ENCODE data around the gene ZFP90. TPM values are rescaled to one million over a fixed set of nuclear protein-coding genes. Genes with fewer than 3 reads are reported as not detected.
"Not testable (repeated sequence)": the region's sequence is repeated elsewhere in the genome, so short reads cannot be mapped to it uniquely, and the experiment has no call there.

Gene ZFP90
- total RNA-seq, 1 donor from 2014 or later, result 24.8 TPM

GRCh38 chr16:68519225-68519745, 19.8 kb upstream of the ZFP90 start:
- DNase-seq, result no peak

- DNase-seq, result peak; percentile 83
Measured at GRCh38 chr16:68520649-68521086, 18.4 kb upstream of the ZFP90 start.

DNA sequence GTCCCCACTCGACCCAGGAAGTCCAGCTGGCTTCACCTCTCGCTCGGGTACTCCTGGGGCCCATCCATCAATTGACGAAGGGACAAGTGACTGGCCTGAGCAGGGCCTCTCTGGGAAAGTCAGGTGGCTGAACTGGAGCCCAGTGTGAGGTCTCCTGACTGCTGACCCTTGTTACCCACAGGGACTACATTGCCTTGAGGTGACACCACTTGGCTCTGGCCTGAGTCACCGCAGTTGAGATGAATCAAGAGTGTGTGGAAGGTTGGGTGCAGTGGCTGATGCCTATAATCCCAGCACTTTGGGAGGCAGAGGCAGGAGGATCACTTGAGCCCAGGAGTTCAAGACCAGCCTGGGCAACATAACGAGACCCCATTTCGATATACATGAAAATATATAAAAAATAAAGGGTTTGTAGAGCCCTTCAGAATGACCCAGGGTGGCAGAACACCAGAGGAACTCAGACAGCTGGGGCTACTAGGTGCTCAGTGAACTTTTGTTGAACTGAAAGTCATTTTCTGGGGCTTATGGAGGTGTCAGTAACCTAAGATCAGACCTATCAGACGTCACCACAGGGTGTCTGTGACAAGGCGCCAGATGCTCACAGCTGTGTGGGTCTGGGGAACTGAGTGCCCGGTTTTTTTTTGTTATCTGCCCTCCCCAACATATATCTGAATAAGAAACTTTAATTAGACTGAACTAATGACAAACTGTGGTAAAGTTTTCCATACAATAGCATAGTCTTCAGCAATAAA, 14.8 kb upstream of the ZFP90 start:
- DNase-seq, result no peak

- no peak for DNase-seq
Measured at GRCh38 chr16:68526143-68526781, 12.8 kb upstream of the ZFP90 start.

DNA sequence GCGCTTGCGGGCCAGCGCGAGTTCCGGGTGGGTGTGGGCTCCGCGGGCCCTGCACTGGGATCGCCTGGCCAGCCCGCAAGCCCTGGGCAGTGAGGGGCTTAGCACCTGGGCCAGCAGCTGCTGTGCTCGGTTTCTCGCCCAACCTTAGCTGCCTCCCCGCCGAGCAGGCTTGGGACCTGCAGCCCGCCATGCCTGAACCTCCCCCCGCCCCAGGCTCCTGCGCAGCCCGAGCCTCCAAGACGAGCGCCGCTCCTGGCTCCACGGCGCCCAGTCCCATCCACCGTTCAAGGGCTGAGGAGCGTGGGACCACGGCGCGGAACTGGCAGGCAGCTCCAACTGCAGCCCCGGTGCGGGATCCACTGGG, 12.3 kb upstream of the ZFP90 start:
- no peak for DNase-seq

DNA sequence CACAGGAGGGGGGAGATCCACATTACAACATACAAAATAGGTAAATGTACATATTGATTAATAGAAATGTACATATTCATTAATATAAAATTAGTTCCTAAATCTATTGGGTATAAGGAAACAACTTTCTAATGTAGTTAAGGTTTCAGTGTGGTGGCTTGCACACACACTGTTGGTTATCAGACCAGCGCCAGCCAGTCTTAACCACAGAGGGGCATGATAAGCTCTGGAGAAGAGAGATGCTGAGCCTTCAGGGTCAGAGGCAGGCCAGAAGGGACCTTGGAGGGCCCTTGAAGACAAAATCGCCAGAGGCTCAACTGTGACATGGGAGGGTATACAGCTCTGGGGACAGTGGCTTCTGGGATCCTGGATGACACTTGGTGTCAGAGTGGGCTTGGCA, 10.9 kb upstream of the ZFP90 start:
- no peak for DNase-seq

GRCh38 chr16:68528686-68529379, 10.3 kb upstream of the ZFP90 start:
- DNase-seq, result peak; percentile 53

DNA sequence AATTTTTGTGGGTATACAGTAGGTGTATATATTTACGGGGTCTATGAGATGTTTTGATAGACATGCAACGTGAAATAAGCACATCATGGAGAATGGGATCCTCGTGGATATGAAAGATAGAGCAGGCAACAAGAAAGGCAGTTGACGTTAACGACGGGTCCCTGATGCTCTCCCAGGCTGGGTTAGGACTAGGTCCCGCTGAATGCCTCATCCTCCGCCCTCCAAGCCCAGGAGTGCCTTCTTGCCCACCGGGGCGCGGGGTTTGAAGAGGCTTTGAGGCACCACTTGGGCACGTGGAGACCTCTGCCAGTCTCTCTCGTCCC, 9.5 kb upstream of the ZFP90 start:
- DNase-seq, result peak; percentile 26

DNA sequence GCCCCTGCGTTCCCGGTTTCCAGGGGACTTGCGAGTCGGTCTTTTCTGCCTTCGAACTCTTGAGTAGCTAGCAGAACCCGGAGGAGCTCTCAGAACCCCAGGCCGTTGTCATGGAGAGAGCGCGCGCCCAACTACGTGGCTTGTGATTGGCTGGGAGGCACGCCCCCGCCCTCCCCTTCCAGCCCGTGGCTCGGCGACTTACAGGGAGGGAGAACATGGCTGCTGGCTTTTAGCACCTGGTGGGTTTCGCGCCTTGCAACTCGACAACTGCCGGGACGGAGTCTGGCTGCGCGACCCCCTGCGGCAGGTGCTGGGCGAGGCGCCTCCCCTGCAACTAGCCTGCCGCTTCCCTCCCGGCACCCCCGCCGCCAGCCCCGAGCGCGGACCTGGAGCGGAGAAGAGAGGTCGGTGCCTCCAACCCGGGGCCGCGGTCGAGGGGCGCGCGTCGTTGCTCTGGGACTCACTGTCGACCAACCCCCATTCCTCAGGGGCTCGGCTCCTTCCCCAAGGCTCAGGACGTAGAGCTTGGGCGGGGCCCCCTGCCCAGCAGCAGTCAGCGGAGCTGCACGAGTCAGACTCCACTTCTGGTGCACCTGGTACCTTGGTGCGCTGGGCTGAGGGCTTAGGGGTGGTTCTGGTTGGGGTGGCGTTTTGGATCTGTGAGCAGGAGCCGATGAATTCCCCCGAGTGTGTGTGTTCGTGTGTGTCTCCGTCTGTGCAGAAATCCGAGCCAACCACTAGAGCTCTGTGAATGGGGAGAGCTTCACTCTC, 9.0 kb upstream of the ZFP90 start:
- peak; percentile 73 for DNase-seq

GRCh38 chr16:68533937-68534336, 5.2 kb upstream of the ZFP90 start:
- DNase-seq, result no peak

- no peak for DNase-seq
Measured at GRCh38 chr16:68535331-68535730, 3.8 kb upstream of the ZFP90 start.

GRCh38 chr16:68539711-68540239, 684 bp downstream of the ZFP90 start:
- no peak for DNase-seq

GRCh38 chr16:68548947-68549346, 9.9 kb downstream of the ZFP90 start:
- no peak for DNase-seq

- DNase-seq, result no peak
Measured at GRCh38 chr16:68553186-68553585, 14.1 kb downstream of the ZFP90 start.

DNA sequence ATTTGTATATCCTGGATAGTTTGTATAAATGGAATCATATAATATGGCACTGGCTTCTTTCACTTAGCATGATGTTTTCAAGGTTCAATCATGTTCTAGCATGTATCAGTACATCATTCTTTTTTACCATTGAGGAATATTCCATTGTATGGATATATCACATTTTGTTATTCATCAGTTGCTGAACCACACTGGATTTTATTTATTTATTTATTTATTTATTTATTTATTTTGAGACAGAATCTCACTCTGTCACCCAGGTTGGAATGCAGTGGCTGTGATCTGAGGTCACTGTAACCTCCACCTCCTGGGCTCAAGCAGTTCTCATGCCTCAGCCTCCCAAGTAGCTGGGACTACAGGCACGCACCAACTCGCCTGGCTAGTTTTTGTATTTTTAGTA, 21.2 kb downstream of the ZFP90 start:
- not testable (repeated sequence) for DNase-seq

- no peak for DNase-seq
Measured at GRCh38 chr16:68563631-68564381, 24.7 kb downstream of the ZFP90 start.

GRCh38 chr16:68564382-68564985, 25.4 kb downstream of the ZFP90 start:
- no peak for DNase-seq

- DNase-seq, result no peak
Measured at GRCh38 chr16:68574479-68574878, 35.4 kb downstream of the ZFP90 start.

- DNase-seq, result no peak
Measured at GRCh38 chr16:68575082-68575481, 36.0 kb downstream of the ZFP90 start.

DNA sequence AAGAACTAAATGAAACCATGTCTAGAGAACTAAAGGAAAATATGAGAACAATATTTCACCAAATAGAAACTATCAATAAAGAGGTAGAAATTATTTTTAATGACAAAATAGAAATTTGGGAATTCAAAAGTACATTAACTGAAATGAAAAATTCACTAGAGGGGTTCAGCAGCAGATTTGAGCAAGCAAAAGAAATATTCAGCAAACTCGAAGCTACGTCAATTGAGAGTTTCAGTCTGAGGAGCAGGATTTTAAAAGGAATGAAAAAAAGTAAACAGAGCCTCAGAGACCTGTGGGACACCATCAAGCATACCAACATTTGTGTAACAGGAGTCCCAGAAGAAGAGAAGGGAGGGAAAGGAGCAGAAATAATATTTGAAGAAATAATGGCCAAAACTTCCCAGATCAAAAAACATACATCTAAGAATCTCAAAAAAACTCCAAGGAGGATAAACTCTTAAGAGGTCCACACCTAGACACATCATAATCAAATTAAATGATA, 38.3 kb downstream of the ZFP90 start:
- DNase-seq, result no peak

Data from skin of body (tissue), 2 donors.